ENCODE results near the gene TMPRSS3. TPM values are rescaled to one million over a fixed set of nuclear protein-coding genes. Genes with fewer than 3 reads are reported as not detected.

Gene TMPRSS3
- total and polyA plus RNA-seq, 2 of the 13 experiments (the other 11 are each of a cell fraction or from before 2014, with no cell fraction given): 2.8 to 16.9 TPM

- TF ChIP-seq ZNF567 (CRISPR knock-in tag; IDR thresholded peaks at IDR 0.05; ENCODE audit: borderline replicate concordance): no peak
- no peak for TF ChIP-seq ZNF781 (CRISPR knock-in tag; IDR thresholded peaks at IDR 0.05; ENCODE audit: borderline replicate concordance, not compliant biosample characterization)
- TF ChIP-seq MBD4 (IDR thresholded peaks at IDR 0.05; ENCODE audit: borderline replicate concordance, low read length): no peak
- TF ChIP-seq ZNF557 (CRISPR knock-in tag; IDR thresholded peaks at IDR 0.05): no peak
- TF ChIP-seq SYNCRIP (IDR thresholded peaks at IDR 0.05; ENCODE audit: insufficient read depth, low read depth, low read length): no peak
- TF ChIP-seq GATA4 (IDR thresholded peaks at IDR 0.05; ENCODE audit: borderline replicate concordance, low read depth): peak; percentile 90; the same call in 1 of the 2 replicates
- no peak for TF ChIP-seq KLF13 (CRISPR knock-in tag; IDR thresholded peaks at IDR 0.05)
- no peak for TF ChIP-seq ZNF30 (CRISPR knock-in tag; IDR thresholded peaks at IDR 0.05)
- TF ChIP-seq AKAP8 (CRISPR knock-in tag; IDR thresholded peaks at IDR 0.05): no peak
- no peak for TF ChIP-seq SALL2 (CRISPR knock-in tag; IDR thresholded peaks at IDR 0.05)
- no peak for TF ChIP-seq SAFB2 (CRISPR knock-in tag; IDR thresholded peaks at IDR 0.05; ENCODE audit: borderline replicate concordance, low read depth)
- TF ChIP-seq BORCS8-MEF2B (CRISPR knock-in tag; IDR thresholded peaks at IDR 0.05): no peak; the same call in 1 of the 2 replicates
- TF ChIP-seq, protein P1, sequence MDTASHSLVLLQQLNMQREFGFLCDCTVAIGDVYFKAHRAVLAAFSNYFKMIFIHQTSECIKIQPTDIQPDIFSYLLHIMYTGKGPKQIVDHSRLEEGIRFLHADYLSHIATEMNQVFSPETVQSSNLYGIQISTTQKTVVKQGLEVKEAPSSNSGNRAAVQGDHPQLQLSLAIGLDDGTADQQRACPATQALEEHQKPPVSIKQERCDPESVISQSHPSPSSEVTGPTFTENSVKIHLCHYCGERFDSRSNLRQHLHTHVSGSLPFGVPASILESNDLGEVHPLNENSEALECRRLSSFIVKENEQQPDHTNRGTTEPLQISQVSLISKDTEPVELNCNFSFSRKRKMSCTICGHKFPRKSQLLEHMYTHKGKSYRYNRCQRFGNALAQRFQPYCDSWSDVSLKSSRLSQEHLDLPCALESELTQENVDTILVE (CRISPR knock-in tag; IDR thresholded peaks at IDR 0.05): peak; percentile 74
- no peak for TF ChIP-seq MXD4 (CRISPR knock-in tag; IDR thresholded peaks at IDR 0.05)
- peak; percentile 82 for TF ChIP-seq ZNF503 (CRISPR knock-in tag; IDR thresholded peaks at IDR 0.05)
- TF ChIP-seq NFE2L1 (CRISPR knock-in tag; IDR thresholded peaks at IDR 0.05; ENCODE audit: borderline replicate concordance): no peak
- TF ChIP-seq ZNF256 (CRISPR knock-in tag; conservative IDR thresholded peaks at IDR 0.05): no peak
- TF ChIP-seq RORA (CRISPR knock-in tag; IDR thresholded peaks at IDR 0.05): no peak
- peak; percentile 41; the same call in 1 of the 2 replicates for TF ChIP-seq DMAP1 (CRISPR knock-in tag; IDR thresholded peaks at IDR 0.05)
- TF ChIP-seq ZNF790 (CRISPR knock-in tag; IDR thresholded peaks at IDR 0.05; ENCODE audit: borderline replicate concordance): no peak
- no peak for TF ChIP-seq SRSF4 (IDR thresholded peaks at IDR 0.05; ENCODE audit: low read depth, low read length, poor library complexity, severe bottlenecking)
- peak; percentile 95 for TF ChIP-seq TFE3 (CRISPR knock-in tag; IDR thresholded peaks at IDR 0.05)
- TF ChIP-seq ZBTB10 (CRISPR knock-in tag; IDR thresholded peaks at IDR 0.05; ENCODE audit: borderline replicate concordance): peak; percentile 80; the same call in 1 of the 2 replicates
- TF ChIP-seq ZNF720 (CRISPR knock-in tag; IDR thresholded peaks at IDR 0.05): no peak
Observed at GRCh38 chr21:42386034-42386591, 9.7 kb downstream of the TMPRSS3 start (continued).

All from HepG2 (cell line).